Glomerular endothelial cell (primary cell): ENCODE measurements around the gene TTL. TPM values are rescaled to one million over a fixed set of nuclear protein-coding genes. Genes with fewer than 3 reads are reported as not detected.
"Not testable (repeated sequence)": the region's sequence is repeated elsewhere in the genome, so short reads cannot be mapped to it uniquely, and the experiment has no call there.

Experiments used
- DNase-seq: peaks from one replicate; pipeline ENCODE4 v3.0.0-alpha.2; 2011; ENCODE audit warnings: low read depth, low spot score; ENCODE audit errors: extremely low read depth
- total RNA-seq: library from RNA; depleted of rRNA; stranded (reverse); fragments of >200 nt; gene quantifications from 2 replicates; pipeline ENCODE4 v1.2.3, GENCODE V29; 2015

The TTL gene
- 40.4 and 44.1 TPM in 2 replicates for total RNA-seq

GRCh38 chr2:112481528-112482233 lies at the start of gene TTL:
Gene TTL, plus strand, starts transcription at chr2:112482156. Its CDS starts 189 bp downstream, at chr2:112482345.
- DNase-seq = no peak

DNA sequence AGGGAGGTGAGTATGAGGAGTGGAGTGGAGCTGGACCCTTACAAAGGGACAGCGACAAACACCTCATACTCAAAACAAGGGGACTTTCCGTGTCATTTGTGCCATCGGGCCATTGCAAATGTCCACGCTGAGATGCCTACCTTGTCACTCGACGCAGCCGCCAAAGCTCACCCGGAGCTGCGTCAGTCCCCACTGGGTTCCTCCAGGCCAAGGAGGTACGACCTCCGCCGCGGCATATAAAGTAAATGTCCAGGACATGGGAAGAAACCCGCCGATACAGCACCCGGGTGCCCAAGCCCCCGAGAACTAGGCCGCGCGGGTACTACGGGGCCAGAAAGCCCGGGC lies 49.6 kb upstream of the TTL start:
- DNase-seq = not testable (repeated sequence)

DNA sequence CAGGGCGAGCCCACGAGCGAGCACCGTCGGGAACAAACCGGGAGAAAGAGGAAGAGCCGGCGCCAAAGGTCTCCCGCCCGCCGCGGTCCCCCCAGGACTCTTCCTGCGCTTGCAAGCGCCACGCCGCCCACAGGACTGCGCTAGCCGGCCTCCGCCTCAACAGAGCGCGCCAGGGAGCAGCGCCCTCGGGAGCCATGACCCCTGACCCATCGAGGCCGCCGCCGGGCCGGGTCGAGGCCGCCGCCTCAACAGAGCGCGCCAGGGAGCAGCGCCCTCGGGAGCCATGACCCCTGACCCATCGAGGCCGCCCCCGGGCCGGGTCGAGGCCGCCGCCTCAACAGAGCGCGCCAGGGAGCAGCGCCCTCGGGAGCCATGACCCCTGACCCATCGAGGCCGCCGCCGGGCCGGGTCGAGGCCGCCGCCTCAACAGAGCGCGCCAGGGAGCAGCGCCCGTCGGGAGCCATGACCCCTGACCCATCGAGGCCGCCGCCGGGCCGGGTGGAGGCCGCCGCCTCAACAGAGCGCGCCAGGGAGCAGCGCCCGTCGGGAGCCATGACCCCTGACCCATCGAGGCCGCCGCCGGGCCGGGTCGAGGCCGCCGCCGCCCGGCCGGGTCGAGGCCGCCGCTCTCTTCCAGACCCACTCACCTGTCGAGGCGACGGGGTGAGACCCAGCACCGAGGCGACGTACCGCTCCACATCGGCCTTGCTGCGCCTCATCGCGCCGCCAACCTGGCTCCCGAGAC lies 49.0 kb upstream of the TTL start:
- DNase-seq = not testable (repeated sequence)

- DNase-seq = peak; percentile 12
Measured at GRCh38 chr2:112433480-112433879, 48.5 kb upstream of the TTL start, which contains the start of gene RGPD8. Gene RGPD8, minus strand, starts transcription at chr2:112433645. Its CDS starts 192 bp downstream, at chr2:112433453.

GRCh38 chr2:112433932-112434730 lies 47.8 kb upstream of the TTL start:
- no peak for DNase-seq

DNA sequence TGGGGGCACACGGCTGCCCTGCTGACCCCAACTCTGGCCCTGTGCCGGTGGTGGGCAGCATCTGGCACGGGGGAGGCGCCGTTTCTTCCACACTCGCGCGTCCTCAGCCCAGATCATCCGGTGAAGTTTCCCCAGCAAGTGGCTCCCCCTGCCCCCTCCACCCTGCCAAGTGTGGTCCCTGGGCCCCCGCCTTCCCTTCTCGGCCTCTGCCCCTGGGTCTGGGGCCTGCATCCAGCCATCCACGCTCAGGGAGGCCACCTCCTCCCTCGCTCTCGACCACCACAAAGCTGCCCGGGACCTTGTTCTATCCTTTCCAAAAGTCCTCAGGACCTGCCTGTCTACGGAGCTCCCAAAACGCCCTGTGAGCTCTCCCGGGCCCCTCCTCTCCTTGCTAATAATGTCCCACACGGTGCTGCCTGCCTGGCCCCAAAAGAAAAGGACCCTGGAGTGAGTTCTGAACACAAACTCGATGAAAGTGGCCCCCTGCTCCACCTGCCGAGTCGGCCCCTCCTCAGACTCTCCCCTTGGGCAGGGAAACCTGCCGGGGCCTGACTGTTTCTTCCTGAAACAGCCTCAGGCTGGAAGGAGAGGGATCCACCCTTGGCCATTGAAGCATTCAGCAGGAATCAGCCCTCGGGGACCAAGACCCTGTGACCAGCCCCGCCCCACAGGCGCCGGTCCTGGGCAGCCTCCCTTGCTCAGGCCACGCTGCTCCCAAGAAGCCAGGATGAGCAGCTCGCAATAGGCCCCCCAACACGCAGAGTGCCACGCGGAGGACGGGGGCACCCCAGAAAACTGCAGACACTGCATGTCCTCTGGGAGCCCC lies 46.9 kb upstream of the TTL start:
- not testable (repeated sequence) for DNase-seq

- not testable (repeated sequence) for DNase-seq
Measured at GRCh38 chr2:112435716-112436431, 46.1 kb upstream of the TTL start.

GRCh38 chr2:112436993-112437392 lies 45.0 kb upstream of the TTL start:
- not testable (repeated sequence) for DNase-seq

GRCh38 chr2:112437405-112437831 lies 44.5 kb upstream of the TTL start:
- not testable (repeated sequence) for DNase-seq

DNA sequence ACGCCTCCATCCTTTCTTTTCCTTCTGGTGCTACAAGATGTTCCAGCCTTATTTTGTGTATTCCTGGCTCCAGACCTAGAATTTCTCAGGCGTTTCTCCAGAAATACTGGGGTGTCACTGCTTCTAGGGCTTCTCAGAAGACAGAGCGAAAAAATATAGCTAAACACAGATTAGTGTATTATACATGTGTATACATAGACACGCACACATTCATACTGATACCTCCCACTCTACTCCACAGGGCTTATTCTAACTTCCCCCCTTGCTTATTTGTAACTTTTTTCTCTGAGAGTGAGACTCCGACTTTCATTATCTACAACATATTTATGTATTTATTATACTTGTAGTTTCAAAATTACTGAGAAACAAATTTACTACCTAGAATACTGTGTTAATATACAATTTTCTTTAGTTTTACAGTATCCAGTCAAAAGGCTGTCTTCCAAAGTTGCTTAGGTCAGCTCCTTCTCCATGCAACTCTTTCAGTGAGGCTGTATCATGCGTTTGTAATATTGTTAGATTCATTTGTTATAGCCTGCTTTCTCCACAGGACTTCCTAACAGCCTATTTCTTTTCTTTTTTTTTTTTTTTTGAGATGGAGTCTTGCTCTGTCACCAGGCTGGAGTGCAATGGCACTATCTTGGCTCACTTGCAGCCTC lies 43.2 kb upstream of the TTL start:
- DNase-seq = not testable (repeated sequence)

- not testable (repeated sequence) for DNase-seq
Measured at GRCh38 chr2:112444256-112444655, 37.7 kb upstream of the TTL start.

GRCh38 chr2:112449854-112450253 lies 32.1 kb upstream of the TTL start:
- DNase-seq = no peak

- DNase-seq = no peak
Measured at GRCh38 chr2:112451317-112451716, 30.6 kb upstream of the TTL start.

DNA sequence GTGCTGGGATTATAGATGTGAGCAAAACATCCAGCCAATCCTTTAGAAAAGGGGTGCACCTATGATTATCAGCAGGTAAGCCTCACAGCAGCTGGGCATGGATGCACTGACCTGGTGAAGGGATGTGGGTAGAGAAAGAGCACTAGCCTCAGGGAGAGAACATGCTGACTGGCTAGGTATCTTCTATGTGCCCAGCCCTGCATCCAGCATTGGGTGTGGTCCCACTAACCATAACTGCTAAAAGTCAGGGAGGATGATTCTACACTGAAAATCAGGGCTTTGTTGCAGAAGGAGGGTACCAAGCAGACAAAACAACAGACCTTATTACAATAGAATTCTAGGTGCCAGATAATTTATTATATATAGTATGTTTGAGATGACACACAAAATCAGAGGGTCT lies 27.4 kb upstream of the TTL start:
- DNase-seq = no peak

DNA sequence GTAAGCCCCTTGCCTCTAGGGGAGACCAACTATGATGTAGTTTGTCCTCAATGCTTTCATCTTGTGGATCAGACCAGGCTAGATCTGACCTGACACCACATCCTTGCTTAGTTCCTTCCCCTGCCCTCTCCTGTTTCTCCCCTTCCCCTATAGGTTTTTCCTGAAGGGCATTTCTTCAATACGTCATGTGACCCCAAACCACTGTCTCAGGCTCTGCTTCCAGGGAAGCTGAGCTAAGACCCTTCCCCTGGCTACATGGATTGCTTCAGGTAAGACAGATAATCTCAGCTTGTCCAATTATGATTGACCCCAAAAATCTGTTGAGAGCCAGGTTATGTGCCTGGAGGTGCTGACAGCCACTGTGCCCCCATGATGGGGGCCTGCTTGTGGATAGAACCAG lies 22.6 kb upstream of the TTL start:
- no peak for DNase-seq

- DNase-seq = no peak
Measured at GRCh38 chr2:112462178-112462577, 19.8 kb upstream of the TTL start.

GRCh38 chr2:112463256-112463655 lies 18.7 kb upstream of the TTL start:
- no peak for DNase-seq

GRCh38 chr2:112465382-112465781 lies 16.6 kb upstream of the TTL start:
- DNase-seq = no peak

- DNase-seq = no peak
Measured at GRCh38 chr2:112472547-112473263, 9.3 kb upstream of the TTL start.
